SK-N-SH treated with all-trans-retinoic acid at 6 μM for 48 hours (cell line): ENCODE results near the gene MLLT11.

Experiments used
- ARNTL ChIP-seq: fragments of 450-650 bp; formaldehyde crosslinking; IDR thresholded peaks from 2 replicates; pipeline ENCODE4 v1.5.0; 2020; ENCODE audit warnings: low read depth, mild to moderate bottlenecking, moderate library complexity, borderline replicate concordance
- RARB ChIP-seq: fragments of 250-450 bp; sonication (Bioruptor Pico); IDR thresholded peaks from 2 replicates; pipeline ENCODE4 v1.8.0; 2021; ENCODE audit warnings: mild to moderate bottlenecking, moderate library complexity
- ZFP30 ChIP-seq: fragments of 450-650 bp; formaldehyde crosslinking; IDR thresholded peaks from 2 replicates; pipeline ENCODE4 v1.5.0; 2022; ENCODE audit warnings: mild to moderate bottlenecking, moderate library complexity
- TF ChIP-seq, protein P1 (sequence below): fragments of 250-450 bp; sonication (Bioruptor Pico); IDR thresholded peaks from 2 replicates; pipeline ENCODE4 v1.8.0; 2021; ENCODE audit warnings: low read depth, mild to moderate bottlenecking, moderate library complexity, borderline replicate concordance
- TF ChIP-seq, protein P2 (sequence below): fragments of 250-450 bp; sonication (Bioruptor Pico); IDR thresholded peaks from 2 replicates; pipeline ENCODE4 v1.5.1; 2020; ENCODE audit warnings: low read depth, mild to moderate bottlenecking, moderate library complexity

DNA sequence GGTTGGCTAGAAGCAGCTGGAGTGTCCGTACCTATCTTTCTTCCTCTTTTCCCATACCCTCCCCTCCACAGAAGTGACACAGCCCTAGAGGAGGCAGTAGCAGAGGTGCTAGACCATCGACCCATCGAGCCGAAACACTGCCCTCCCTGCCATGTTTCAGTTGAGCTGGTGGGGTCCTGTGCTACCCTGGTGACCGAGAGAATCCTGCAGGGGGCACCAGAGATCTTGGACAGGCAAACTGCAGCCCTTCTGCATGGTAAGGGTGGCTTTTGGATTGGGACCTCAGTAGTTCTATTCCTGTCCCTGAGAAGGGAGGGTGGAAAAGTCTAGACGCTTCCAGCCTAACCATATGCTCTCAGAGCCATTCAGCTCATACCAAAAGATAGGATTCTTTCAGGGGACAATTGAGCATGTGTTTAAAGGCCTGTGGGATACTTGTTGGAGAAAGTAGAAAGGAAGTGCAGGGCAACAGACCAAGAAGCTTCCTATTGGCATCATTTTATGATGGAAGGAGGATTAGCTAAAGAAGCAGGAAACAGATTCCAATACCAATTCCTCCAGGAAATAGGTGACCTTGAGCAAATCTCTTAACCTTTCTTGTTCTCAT lies 35.6 kb upstream of the MLLT11 start:
- TF ChIP-seq, protein P1, sequence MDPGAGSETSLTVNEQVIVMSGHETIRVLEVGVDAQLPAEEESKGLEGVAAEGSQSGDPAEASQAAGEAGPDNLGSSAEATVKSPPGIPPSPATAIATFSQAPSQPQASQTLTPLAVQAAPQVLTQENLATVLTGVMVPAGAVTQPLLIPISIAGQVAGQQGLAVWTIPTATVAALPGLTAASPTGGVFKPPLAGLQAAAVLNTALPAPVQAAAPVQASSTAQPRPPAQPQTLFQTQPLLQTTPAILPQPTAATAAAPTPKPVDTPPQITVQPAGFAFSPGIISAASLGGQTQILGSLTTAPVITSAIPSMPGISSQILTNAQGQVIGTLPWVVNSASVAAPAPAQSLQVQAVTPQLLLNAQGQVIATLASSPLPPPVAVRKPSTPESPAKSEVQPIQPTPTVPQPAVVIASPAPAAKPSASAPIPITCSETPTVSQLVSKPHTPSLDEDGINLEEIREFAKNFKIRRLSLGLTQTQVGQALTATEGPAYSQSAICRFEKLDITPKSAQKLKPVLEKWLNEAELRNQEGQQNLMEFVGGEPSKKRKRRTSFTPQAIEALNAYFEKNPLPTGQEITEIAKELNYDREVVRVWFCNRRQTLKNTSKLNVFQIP (CRISPR knock-in tag): no peak
- TF ChIP-seq, protein P2, sequence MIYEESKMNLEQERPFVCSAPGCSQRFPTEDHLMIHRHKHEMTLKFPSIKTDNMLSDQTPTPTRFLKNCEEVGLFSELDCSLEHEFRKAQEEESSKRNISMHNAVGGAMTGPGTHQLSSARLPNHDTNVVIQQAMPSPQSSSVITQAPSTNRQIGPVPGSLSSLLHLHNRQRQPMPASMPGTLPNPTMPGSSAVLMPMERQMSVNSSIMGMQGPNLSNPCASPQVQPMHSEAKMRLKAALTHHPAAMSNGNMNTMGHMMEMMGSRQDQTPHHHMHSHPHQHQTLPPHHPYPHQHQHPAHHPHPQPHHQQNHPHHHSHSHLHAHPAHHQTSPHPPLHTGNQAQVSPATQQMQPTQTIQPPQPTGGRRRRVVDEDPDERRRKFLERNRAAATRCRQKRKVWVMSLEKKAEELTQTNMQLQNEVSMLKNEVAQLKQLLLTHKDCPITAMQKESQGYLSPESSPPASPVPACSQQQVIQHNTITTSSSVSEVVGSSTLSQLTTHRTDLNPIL (CRISPR knock-in tag): no peak
- TF ChIP-seq ARNTL (CRISPR knock-in tag) (no peak), RARB (CRISPR knock-in tag) (no peak), ZFP30 (no peak)
